Measurements from ENCODE around the gene DSTYK.

DNA sequence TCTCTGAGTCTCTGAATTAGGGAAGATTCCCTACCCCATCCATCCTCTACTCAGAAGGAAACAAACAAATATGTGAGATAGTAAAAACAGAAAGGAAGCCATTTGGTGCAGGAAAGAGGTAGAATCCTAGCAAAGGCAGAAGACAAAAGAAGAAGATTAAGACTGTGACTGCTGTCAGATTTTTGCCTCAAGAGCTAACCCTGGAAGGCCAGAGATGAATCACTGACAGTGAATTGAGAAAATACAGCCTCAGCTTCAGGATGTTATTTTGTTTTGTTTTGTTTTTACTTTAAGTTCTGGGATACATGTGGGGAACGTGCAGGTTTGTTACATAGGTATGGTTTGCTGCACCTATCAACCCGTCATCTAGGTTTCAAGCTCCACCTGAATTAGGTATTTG is 31.7 kb downstream of the DSTYK start:
- TF ChIP-seq POLR2AphosphoS5 (IDR thresholded peaks at IDR 0.05; ENCODE audit: low read depth) (no peak), EZH2 (IDR thresholded peaks at IDR 0.05; ENCODE audit: low read depth, unreplicated experiment) (no peak), ZNF114 (CRISPR knock-in tag; IDR thresholded peaks at IDR 0.05) (no peak), ZNF331 (CRISPR knock-in tag; IDR thresholded peaks at IDR 0.05; ENCODE audit: low read depth) (no peak)
- TF ChIP-seq, protein P1, sequence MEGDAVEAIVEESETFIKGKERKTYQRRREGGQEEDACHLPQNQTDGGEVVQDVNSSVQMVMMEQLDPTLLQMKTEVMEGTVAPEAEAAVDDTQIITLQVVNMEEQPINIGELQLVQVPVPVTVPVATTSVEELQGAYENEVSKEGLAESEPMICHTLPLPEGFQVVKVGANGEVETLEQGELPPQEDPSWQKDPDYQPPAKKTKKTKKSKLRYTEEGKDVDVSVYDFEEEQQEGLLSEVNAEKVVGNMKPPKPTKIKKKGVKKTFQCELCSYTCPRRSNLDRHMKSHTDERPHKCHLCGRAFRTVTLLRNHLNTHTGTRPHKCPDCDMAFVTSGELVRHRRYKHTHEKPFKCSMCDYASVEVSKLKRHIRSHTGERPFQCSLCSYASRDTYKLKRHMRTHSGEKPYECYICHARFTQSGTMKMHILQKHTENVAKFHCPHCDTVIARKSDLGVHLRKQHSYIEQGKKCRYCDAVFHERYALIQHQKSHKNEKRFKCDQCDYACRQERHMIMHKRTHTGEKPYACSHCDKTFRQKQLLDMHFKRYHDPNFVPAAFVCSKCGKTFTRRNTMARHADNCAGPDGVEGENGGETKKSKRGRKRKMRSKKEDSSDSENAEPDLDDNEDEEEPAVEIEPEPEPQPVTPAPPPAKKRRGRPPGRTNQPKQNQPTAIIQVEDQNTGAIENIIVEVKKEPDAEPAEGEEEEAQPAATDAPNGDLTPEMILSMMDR (conservative IDR thresholded peaks at IDR 0.05; ENCODE audit: low read depth in 2 of 2): no peak
- TF ChIP-seq, protein P2, sequence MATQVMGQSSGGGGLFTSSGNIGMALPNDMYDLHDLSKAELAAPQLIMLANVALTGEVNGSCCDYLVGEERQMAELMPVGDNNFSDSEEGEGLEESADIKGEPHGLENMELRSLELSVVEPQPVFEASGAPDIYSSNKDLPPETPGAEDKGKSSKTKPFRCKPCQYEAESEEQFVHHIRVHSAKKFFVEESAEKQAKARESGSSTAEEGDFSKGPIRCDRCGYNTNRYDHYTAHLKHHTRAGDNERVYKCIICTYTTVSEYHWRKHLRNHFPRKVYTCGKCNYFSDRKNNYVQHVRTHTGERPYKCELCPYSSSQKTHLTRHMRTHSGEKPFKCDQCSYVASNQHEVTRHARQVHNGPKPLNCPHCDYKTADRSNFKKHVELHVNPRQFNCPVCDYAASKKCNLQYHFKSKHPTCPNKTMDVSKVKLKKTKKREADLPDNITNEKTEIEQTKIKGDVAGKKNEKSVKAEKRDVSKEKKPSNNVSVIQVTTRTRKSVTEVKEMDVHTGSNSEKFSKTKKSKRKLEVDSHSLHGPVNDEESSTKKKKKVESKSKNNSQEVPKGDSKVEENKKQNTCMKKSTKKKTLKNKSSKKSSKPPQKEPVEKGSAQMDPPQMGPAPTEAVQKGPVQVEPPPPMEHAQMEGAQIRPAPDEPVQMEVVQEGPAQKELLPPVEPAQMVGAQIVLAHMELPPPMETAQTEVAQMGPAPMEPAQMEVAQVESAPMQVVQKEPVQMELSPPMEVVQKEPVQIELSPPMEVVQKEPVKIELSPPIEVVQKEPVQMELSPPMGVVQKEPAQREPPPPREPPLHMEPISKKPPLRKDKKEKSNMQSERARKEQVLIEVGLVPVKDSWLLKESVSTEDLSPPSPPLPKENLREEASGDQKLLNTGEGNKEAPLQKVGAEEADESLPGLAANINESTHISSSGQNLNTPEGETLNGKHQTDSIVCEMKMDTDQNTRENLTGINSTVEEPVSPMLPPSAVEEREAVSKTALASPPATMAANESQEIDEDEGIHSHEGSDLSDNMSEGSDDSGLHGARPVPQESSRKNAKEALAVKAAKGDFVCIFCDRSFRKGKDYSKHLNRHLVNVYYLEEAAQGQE (IDR thresholded peaks at IDR 0.05; ENCODE audit: unreplicated experiment): no peak
- TF ChIP-seq, protein P3, sequence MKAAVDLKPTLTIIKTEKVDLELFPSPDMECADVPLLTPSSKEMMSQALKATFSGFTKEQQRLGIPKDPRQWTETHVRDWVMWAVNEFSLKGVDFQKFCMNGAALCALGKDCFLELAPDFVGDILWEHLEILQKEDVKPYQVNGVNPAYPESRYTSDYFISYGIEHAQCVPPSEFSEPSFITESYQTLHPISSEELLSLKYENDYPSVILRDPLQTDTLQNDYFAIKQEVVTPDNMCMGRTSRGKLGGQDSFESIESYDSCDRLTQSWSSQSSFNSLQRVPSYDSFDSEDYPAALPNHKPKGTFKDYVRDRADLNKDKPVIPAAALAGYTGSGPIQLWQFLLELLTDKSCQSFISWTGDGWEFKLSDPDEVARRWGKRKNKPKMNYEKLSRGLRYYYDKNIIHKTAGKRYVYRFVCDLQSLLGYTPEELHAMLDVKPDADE (IDR thresholded peaks at IDR 0.05): no peak

Measured in GM23338 (cell line).